HG03342 (cell line): ENCODE data around the gene ZNF184.

Source experiments
- ATAC-seq: cut with Tn5 transposase; IDR thresholded peaks from one replicate; pipeline ENCODE4 v1.9.1; 2021; ENCODE audit warnings: mild to moderate bottlenecking, moderate library complexity; ENCODE audit not compliant: unreplicated experiment

Gene ZNF184

GRCh38 chr6:27472617-27473400, at the start of gene ZNF184:
Gene ZNF184 (minus strand): TSS chr6:27473105. CDS start chr6:27472294, 811 bp downstream.
- ATAC-seq, result peak; percentile 75

DNA sequence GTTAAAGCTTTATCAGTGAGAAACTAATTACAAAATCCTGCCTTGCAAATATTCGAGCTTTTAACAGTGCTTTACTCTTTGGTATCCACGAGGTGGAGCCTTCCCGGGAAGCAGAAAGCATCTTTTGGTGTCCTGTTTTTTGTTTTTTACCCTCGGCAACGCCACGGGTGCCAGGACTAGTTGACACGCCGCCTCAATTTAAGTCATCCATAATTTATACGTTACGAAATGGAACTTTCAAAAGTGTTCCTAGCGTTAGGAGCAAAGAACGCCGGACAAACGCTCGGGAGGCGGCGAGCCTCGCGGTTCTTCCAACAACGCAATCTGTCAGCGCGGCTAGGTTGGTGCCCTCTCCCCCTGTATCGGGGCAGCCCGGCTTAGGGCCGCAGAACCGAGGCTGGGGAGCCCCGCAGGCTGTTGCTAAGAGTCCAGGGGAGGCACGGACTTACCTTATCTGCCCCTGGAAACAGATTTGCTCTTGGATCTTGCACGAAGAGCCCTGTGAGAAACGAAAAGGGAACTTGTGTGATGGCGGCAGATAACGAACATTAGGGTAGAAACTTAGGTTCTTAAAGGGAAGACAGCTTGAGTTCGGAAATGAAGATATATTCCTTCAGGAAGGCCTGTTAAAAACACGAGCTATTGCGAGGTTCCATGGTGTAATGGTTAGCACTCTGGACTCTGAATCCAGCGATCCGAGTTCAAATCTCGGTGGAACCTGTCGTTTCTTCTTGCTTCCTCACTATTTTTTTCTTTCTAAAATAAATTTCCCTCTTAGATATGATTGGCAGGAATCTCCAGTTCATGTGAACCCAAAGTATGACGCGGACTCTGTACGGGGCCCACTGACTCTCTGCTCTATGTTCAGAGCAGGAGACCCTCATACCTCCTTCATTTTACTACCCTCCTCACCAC, 46.2 kb upstream of the ZNF184 start:
- ATAC-seq, result peak; percentile 57

- no peak for ATAC-seq
Measured at GRCh38 chr6:27517928-27518787, 45.3 kb upstream of the ZNF184 start.

DNA sequence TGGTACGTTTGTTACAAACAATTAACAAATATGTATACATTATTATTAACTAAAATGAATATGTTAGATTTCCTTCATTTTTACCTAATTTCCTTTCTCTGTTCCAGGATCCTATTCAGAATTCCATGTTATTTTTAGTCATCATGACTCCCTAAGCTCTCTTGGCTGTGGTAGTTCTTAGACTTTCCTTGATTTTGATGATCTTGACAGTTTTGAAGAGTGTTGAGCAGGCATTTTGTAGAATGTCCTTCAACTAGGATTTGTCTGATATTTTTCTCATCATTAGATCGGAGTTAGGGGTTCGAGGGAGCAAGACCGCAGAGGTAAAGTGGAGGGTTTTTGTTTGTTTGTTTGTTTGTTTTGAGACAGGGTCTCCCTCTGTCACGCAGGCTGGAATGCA, 44.3 kb upstream of the ZNF184 start:
- ATAC-seq, result no peak

DNA sequence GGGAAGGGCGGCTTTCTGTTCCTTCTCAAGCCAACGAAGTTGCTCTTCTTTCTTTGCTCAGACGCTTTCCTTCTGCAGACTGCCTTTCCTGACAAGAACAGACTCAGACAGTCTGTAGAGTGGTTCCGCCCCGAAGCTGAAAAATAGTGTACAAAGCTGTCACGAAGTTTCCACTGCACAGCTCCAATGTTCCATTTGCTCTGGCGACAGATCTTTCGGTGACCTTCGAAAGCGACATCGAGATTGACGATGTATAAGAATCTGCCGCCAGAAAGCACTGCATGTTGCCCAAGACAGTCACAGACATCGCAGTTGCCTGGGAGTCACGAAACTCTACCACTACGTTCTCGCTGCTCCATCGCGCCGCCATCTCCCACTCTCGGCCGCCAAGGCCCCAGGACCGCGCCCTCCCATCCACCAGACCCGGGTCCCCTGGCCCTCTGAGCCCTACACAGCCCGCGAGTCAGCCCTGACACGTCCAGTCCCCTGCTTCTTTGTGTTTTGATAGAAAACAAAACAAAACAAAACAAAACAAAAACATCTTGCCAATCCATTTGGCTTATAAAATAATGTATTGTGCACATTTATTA, 42.1 kb upstream of the ZNF184 start:
- no peak for ATAC-seq

DNA sequence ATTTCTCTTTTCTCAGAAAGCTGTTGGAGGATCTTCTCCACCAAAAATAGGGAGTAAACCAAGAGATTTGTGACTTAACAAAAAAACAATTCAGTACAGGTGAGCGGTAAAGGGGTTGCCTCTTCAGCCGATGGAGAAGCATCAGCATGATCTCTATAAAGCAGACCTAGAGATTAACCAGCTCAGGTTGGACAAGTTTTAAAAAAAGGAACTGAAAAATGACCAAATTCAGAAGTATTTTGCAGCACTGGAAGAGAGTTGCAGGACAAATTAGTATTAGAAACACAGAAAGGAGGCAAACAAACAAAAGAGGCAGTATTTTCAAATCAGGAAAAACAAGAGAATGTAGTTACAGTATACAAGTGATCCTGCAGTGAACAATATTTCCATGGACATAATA, 39.6 kb upstream of the ZNF184 start:
- ATAC-seq, result no peak

- ATAC-seq, result no peak
Measured at GRCh38 chr6:27507041-27507956, 34.4 kb upstream of the ZNF184 start.

DNA sequence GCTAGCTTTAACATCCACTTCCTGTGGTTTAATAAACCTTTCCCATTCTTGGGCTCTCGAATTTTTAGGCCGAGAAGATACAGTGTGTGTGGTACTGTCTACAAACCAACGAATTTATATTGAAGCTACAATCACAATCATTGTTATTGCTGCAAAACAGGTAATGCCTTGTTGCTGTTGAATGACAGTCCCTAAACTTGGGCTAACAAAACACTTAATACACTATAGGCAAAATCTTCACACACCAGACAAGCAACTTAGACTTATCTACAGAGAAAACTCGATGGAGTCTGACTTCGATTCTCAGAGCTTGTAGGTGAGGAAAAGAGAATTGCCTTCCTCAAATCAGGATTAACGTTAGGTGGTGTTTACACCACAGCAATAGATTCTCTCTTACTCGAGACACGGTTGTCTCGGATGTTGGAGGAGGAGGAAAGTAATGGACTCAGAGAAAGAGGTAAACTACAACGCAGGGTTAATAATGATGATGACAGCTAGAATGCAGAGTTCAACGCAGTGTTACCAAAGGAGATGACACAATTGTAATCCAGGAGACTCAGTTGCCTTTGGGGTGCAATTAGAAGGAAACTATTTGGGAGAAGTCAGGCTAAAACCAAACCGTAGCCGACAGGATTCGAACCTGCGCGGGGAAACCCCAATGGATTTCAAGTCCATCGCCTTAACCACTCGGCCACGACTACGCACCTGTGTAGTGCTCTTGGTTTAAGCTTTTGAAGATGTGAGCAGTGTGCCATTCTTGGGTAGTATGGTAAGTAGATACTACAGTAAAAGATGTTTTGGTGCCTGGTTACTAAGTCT, 32.5 kb upstream of the ZNF184 start:
- no peak for ATAC-seq

- ATAC-seq, result peak; percentile 6
Measured at GRCh38 chr6:27503436-27504030, 30.6 kb upstream of the ZNF184 start.

DNA sequence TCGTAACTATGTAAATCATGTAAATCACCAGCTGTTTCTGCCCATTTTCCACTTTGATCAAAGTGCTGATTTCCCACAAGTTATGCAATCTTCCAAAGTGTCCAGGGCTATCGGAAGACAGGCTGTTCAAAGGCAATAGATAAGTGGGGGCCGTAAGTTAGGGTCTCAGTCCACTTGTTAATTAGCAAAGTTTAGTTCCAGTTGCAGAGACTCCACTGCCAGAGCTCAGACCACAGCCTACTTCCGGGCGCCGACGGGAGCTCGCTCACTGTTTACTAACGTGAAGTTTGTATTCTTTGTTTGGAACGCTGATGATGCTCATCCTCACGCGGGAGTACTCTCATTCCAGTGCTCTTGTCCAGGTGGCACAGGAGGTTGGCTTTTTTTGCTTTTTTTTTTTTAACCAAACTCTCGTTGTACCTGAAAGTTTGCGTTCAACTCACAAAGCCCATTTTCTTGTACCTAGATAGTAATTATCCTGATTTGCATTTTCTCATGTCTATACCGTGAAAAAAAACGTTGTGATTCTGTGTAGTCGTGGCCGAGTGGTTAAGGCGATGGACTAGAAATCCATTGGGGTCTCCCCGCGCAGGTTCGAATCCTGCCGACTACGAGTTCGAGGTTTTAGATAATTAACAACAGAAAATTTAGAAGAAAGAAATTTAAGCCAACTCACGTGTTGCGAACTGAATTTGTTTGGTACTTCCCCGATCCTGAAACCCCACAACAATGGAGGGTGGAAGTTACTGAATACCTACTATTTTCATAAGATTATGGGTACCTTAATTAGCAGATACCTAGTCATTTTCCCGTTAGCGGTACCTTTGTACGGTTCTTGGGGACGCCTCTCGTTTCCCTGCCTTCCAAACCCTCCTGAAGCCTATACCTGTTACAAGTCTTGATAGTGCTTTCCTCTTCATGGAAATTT, 29.9 kb upstream of the ZNF184 start:
- ATAC-seq, result peak; percentile 48

DNA sequence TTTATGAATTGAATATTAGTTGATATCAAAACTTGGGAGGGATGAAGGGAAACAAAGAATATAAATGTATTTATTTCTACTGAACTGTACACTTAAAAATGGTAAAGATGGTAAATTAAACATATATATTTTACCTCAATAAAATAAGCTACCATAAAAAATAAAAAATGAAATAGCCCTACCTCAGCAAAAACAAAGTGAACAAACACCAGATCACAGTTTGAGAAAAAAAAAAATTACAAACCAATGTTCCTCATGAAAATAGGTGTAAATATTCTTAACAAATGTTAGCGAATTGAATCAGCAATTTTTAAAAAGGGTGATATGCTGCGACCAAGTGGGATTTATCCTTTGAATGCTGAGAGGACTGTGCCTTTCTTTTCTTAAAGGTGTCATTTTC, 28.3 kb upstream of the ZNF184 start:
- ATAC-seq, result no peak

DNA sequence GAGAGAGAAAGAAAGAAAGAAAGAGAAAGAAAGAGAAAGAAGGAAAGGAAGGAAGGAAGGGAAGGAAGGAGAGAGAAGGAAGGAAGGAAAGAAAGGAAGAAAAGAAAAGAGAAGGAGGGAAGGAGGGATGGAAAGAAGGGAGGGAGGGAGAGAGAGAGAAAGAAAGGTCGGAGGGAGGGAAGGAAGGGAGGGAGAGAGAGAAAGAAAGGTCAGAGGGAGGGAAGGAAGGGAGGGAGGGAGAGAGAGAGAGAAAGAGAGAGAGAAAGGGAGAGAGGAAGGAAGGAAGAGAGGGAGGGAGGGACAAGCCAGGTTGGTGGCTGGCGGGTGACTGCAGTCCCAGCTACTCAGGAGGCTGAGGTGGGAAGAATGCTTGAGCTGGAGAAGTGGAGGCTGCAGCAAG, 27.3 kb upstream of the ZNF184 start:
- no peak for ATAC-seq

DNA sequence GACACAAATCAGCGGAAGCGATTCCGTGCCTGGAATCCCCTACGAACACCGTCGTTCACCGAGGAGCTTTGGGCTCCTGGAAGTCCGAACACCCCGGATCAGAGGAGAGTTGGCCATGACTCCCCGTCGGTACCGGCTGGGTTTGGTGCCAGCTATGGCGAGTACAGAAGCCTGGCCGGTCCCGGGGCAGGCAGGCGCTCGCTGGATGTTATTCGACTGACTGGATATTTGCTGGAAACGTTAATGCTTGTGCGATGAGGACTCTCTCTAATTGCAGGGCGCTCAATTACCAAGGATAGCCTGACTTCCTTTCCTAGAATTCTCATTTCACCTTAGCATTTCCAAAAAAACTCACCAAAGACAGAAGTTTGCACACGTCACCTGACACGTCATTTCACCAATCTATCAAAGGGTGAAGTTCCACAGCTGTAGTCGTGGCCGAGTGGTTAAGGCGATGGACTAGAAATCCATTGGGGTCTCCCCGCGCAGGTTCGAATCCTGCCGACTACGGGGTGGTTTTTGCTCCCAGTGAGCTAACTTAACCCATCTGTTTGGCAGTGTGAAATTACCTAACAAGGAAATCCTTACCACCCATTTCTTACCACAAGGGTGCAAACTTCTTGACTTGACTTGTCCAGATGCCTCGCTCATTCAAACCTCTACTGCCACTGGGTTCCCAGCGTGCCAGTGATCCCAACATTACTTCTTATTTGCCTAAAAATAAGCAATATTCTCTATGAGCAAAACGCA, 22.7 kb upstream of the ZNF184 start:
- ATAC-seq, result no peak

- ATAC-seq, result no peak
Measured at GRCh38 chr6:27494987-27495385, 22.1 kb upstream of the ZNF184 start.

DNA sequence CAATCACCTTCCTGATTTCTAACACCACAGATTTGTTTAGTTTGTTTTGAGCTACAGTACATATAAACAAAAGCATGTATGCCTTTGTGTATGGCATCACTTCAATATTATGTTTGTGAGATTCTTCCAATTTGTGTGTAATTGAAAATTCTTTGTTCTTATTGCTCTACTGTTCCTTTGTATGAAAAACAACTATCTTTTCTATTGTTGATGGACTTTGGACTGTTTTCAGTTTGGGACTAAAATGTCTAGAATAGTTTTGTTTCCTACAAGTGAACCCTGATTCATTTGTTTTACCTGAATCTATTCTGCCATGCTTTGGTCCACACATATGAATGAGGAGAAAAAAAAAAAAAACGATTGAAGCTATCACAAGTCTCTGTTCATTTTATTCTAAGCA, 21.2 kb upstream of the ZNF184 start:
- no peak for ATAC-seq

- no peak for ATAC-seq
Measured at GRCh38 chr6:27492631-27493190, 19.8 kb upstream of the ZNF184 start.
